ENCODE data around the gene IAH1.

IAH1 gene, protein sequence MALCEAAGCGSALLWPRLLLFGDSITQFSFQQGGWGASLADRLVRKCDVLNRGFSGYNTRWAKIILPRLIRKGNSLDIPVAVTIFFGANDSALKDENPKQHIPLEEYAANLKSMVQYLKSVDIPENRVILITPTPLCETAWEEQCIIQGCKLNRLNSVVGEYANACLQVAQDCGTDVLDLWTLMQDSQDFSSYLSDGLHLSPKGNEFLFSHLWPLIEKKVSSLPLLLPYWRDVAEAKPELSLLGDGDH

DNA sequence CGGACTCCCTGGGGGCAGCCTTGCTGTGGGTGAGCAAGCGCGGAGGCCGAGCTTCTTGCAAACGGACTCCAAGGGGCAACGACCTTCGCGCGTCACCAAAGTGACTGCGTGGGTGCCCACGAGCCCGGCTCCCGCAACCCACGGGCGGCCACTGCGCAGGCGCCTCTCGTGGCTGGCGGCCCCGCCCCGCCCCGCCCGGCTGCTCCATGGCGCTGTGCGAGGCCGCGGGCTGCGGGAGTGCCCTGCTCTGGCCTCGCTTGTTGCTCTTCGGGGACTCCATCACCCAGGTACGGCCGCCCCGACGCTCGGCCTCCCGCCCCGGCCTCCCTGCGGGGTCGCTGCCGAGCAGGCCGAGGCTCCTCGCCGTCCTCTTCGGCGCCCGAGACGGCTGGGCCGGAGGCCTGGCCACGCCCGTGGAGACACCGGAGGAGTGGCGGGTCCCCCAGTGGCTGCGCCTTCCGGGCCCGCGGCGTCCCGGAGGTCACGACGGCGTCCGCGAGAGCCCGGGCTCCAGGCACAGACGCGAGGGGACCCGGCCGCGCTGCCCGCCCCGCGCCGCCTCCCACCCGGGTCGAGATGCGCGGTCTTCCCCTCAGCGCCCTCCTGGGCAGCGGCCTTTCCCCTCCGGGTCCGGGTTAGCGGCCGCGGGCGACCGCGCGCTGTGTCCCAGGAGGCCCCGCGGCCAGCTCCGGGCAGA, at the start of gene IAH1:
TSS of gene IAH1 (plus strand) at position 191 of the 697 bp plus-strand sequence. CDS start at position 207, 16 bp downstream.
- peak; percentile 62 to 65 for DNase-seq (ENCODE audit: low read depth in 2 of 2)

DNA sequence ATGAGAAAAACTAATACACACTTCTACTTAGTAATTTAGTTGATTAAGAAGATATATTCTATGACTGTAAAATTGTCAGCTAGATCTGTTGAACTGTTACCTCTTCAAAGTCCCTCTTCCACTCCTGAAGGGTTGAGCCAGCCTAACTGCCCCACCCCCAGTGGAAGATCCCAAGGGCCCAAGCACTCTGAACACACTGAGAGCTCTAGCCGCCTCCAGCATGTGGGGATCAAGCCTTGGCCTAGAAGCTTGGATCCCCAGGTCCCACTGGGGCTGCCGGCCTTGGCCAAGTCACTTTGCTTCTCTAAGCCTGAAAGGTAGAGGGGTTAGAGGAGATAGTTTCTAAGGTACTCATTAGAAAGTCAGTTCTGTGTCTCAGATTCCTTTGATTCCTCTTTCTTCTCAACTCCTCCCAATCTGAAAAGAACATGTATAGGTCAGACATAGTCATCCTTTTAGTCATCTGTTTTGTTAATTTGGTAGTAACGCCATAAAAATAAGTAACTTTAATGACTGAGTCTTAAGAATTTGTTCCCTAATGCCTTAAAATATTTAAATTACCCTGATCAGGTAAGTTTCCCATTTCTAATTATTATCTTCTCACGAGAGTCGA, 45.3 kb upstream of the IAH1 start:
- no peak for DNase-seq (ENCODE audit: low read depth in 2 of 2)

DNA sequence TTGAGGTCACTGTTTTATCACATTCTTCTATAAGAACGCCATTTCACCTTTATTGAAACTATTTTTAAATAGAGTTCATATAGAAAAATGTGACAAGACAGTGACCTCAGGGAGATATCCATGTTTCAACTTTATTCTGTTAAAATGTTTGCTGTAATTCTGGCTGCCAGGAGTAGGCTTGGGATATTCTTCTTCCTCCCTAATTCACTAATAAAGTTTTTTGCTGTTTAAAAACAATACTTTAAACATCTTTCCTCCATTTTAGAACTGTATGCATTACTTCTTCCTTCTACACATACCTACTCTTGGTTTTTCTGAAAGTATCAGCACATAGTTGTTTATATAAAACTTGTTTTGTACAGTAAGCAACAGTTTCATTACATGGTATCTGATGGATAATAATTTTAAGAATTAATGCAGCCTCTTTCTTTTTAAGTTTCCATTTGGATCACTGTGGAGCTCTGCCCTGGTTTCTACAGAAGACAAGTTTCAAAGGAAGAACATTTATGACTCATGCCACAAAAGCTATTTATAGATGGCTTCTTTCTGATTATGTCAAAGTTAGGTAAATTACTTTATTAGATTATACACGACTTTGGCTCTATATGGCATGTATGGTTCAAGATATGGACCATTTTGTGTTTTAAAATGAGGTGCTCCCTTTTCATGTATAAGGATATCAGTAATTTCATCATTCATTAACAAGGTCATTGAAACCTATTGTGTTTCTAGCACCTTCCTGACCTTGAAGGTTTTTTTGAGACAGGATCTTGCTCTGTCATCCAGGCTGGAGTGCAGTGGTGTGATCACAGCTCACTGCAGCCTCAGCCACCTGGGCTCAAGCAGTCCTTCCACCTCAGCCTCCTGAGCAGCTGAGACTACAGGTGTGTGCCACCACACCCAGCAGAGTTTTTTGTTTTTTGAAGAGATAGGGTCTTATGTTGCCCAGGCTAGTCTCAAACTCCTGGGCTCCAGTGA, 43.7 kb upstream of the IAH1 start:
- DNase-seq (ENCODE audit: low read depth in 2 of 2), result no peak

DNA sequence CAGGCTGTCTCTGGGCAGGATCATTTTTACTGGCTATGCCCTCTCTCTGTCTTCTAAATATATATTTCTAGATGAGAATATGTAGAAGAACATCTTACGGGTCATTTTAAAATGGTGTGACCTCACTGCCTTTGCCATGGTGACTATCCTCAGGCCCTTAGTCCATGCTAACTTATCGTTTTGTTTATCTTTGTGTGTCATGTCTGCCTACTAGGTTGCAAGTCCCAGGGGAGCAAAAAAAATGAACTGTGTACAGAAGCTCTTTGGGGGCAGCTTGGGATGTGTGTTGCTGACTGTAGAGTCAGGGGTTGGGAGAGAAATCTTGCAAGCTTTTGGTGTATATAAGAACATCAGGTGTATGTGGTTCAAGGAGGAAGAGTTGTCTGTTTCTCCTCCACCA, 39.9 kb upstream of the IAH1 start:
- DNase-seq (ENCODE audit: low read depth in 2 of 2), result no peak

DNA sequence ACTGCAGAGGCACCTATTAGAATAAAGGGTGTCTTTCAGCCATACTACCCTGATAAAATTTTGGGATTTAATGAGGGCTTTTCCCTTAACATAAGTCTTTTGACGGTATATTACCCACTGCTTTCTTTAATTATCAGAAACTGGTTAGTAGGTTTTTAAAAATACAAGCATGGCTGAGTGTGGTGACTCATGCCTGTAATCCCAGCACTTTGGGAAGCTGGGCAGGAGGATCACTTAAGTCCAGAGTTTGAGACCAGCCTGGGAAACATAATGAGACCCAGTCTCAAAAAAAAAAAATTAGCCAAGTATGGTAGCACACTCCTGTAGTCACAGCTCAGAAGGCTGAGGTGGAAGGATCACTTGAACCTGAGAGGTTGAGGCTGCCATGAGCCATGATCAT, 34.8 kb upstream of the IAH1 start:
- no peak for DNase-seq (ENCODE audit: low read depth in 2 of 2)

DNA sequence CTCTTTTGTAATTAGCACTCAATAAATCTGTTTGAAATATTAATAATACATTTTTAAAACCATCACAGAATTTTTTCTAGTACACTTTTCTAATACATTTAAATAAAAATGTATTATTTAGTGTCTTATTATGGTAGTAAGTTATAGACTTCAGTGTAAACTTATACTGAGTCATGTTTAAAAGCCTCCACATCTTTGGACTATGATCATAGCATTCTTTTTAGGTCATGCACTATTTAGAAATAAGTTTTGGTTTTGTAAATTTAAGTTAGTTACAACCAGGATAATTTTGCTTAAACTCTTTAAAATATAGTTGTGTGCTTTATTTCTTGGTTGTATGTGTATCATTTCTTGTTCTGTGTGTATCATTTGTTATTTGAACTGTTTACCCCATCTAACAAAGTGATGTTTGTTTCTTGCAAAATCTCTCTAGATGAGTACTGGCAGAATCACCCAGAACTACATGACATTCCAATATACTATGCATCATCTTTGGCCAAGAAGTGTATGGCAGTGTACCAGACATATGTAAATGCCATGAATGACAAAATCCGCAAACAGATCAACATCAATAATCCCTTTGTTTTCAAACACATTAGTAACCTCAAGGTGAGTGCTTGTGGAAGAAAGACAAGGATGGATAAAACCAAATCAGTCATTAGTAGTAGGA, 34.2 kb upstream of the IAH1 start:
- DNase-seq (ENCODE audit: low read depth in 2 of 2), result no peak

DNA sequence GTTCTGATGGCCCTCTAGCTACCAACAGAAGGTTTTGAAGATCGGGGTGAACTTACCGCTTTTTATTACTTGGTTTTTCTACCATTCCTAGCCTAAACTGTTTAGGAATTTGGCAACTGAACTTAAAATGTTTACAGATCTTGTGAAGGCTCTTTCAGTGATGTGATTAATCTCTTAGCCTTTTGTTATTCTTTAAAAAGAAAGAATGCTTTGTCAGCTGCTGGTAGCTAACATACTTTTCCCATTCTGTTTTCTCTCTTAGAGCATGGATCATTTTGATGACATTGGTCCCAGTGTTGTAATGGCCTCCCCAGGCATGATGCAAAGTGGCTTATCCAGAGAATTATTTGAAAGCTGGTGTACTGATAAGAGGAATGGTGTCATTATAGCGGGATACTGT, 32.8 kb upstream of the IAH1 start:
- DNase-seq (ENCODE audit: low read depth in 2 of 2), result no peak

DNA sequence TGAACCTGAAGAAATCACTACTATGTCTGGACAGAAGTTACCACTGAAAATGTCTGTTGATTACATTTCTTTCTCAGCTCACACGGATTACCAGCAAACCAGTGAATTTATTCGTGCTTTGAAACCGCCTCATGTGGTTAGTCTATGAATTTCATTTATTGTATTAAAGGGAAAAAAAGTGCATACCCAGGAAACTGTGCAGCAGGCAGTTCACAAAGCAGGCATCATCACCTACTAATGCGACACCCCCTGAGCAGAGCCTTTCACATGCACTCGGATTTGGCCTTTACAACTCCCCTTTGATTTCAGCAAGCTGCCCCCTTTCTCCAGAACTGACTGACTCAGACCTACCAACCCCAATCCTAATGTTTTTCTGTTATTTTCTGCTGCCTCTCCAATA, 30.8 kb upstream of the IAH1 start:
- DNase-seq (ENCODE audit: low read depth in 2 of 2), result no peak

DNA sequence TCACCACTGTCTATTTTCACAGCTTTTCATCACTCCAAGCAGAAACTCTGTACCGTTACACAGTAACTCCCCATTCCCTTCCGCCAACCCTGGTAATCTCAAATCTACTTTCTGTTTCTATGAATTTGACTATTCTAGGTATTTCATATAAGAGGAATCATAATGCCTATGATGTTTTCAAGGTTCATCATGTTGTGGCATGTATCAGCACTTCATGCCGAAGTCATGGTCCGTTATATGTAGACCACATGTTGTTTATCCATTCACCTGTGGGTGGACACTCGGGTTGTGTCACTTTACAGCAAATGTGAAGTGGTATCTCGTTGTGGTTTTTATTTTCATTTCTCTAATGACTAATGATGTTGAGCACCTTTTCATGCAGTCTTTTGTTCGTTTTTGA, 29.3 kb upstream of the IAH1 start:
- DNase-seq (ENCODE audit: low read depth in 2 of 2), result no peak

DNA sequence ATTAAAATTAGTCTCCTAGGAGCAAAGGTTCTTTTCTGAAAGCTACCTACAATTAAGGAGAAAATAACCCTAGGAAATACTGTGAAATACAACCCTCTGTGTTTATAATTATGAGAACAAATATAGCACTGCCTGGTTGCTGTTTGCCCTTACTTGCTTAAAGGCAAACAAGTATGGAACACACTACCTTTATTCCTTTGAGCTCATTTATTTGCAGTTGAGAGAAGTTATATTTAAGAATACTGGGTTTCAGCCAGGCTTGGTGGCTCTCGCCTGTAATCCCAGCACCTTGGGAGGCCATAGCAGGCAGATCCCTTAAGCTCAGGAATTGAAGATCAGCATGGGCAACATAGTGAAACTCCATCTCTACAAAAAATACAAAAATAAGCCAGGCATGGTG, 23.1 kb upstream of the IAH1 start:
- DNase-seq (ENCODE audit: low read depth in 2 of 2), result no peak

DNA sequence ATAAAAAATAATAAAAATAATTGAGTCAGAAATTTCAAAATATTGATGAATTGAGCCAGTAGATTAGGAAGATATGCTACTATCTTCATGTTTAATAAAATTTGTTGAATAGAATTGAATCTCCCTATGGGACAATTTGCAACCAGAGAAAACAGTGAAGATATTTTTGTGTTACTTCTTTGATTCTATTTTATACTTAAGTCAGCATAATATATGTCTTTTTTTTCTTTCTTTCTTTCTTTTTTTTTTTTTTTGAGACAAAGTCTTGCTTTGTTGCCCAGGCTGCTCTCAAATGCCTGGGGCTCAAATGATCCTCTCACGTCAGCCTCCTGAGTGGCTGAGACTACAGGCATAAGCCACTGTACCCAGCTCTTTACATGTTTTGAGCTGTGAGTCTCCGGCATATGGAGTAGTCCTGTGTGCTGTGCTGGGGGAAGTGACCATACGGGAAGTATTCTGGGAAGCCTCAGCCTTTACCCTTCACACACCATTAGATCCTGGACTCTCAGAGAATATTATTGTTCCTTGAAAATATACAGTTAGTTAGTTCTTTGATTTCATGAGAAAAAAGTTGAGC, 13.8 kb upstream of the IAH1 start:
- DNase-seq (ENCODE audit: low read depth in 2 of 2), result no peak

DNA sequence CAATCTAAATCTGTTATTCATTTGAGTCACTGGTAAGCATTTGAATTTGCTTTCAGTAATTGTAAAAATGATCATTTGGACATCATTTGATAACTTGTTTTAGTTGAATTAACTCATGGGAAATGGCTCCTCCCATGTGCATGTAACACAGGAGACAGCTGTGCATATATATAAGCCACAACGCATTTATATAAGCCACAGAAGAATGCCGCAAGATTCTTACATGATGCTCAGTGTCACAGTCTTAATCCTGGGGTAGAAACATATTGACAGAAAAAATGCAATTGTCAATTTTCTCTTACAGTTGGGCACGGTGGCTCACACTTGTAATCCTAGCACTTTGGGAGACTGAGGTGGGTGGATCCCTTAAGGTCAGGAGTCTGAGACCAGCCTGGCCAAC, 13.3 kb upstream of the IAH1 start:
- DNase-seq (ENCODE audit: low read depth in 2 of 2), result no peak

DNA sequence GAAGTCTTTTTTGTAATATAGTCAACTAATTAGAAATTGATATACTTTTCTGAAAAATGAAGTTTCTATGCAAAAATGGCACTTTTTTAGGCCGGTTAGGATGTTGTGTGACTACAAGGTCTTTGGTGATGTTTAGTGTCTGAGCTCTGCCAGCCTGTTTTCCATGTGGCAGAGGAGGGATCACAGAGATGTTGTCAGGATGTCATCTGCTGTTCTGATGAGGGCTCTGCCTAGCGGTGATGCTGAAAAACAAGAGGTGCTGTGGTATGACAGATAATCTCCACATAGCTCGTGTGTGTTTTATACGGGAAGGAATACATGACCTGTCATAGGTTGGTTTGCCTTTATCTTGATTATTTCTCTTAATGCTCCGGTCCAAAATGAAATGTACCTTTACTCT, 12.0 kb upstream of the IAH1 start:
- DNase-seq (ENCODE audit: low read depth in 2 of 2), result no peak

DNA sequence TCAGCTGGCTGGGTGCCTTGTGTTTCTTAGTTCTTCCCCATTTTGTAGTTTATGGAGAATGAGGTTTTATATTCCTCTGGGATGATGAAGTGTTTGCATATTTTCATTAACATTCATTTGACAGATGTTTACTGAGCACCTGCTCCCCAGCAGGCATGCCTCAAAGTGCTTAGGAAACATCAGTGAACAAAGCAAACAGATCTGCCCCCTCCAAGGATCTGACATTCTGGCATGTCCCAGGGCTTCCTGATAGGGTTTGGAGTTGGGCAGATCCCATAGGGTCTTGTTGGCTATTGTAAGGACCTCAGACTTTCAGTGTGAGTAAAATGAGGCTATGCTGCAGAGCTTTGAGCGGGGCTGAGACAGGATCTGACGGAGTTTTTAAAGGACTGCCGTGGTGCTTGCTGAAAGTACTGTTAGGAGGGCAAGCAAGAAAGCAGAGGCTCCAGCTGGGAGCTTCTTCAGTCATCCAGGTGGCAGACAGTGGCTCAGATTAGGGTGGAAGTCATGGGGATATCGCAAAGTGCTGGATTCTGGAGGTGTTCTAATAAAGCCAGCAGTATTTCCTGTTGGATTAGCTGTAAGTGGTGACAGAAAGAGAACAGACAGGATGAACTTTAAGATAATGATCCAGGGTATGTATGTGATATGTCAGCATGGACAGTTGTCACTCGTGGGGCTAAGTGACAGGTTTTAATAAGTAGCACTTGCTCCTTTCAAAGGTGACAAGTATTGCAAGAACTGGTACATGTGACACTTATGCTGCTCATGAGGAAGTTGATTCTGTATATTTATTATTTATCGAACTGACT, 11.3 kb upstream of the IAH1 start:
- DNase-seq (ENCODE audit: low read depth in 2 of 2), result no peak

DNA sequence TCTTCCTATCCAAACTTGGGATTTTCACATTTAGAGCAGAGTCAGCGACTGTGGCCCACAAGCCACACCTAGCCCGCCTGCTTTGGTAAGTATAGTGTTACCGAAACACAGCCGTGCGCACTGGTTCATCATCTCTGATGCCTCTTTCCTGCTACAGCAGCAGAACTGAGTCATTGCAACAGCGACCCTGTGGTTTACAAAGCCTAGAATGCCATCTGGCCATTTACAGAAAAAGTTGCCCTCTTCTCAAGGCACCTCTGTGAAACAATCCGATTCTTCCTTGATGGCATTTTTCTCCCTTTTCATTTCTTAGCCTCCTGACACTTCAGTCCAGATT, 10.7 kb upstream of the IAH1 start:
- peak in 1 of 2 donors; percentile 17 for DNase-seq (ENCODE audit: low read depth in 2 of 2)

DNA sequence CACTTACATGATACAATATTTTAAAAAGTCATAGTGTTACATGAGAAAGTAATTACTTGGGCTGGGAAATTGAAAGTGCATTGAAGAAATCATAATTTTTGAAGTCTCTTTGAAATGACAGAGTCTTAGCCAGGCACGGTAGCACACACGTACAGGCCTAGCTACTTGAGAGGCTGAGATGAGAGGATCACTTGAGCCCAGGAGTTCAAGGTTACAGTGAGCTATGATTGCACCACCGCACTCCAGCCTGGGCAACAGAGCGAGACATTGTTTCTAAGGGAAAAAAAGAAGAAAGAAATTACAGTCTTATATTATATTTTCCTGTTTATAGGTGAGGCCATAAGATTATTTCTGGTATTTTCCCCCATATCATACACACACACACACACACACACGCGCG, 9.2 kb upstream of the IAH1 start:
- DNase-seq (ENCODE audit: low read depth in 2 of 2), result no peak

DNA sequence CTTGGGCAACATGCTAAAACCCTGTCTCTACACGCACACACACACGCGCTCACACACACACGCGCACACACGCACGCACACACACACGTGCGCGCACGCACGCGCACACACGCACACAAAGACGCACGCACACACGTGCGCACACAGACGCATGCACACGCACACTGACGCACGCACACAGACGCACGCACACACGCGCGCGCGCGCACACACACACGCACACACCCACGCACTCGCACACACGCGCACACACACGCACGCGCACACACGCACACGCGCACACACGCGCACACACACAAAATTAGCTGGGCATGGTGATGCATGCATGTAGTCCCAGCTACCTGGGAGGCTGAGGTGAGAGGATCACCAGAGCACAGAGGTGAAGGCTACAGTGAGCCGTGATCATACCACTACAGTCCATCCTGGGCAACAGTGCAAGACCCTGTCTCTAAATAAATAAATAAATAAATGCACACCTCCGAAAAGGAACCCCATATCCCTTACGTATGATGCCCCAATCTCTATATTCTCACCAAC, 8.1 kb upstream of the IAH1 start:
- no peak for DNase-seq (ENCODE audit: low read depth in 2 of 2)

DNA sequence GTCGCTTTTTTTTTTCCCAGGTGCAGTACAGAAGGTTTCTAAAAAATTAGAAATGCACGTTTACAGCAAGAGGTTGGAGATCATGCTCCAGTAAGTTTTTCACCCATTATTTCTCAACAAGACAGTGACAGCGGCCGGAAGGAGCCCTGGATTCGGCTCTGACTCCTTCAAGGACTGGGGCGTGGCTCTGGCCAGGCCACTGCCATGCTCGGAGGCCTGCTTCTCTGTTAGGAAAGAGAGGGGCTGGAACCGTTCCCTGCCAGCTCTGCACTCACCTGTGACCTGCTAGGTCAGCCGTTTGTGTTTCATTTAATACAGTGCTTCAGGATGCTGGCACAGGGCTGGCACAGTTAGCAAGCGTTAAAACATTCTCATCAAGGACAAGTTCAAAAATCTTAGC, 6.7 kb upstream of the IAH1 start:
- no peak for DNase-seq (ENCODE audit: low read depth in 2 of 2)

DNA sequence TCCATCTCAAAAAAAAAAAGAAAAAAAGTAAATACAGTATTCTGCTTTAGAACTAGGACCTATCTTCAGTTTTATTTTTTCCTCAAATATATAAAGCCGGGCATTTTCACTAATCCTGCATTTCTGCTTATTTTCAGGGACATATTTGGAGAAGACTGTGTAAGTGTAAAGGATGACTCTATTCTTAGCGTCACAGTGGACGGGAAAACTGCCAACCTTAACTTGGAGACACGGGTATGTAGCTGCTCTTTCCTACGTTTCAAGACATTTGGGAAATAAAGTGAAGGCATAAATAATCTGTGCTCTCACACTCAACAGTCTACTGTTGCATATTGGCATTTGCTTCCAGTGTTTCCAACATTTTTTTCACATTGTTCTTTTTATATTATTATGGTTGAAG, 3.1 kb upstream of the IAH1 start:
- DNase-seq (ENCODE audit: low read depth in 2 of 2), result no peak

DNA sequence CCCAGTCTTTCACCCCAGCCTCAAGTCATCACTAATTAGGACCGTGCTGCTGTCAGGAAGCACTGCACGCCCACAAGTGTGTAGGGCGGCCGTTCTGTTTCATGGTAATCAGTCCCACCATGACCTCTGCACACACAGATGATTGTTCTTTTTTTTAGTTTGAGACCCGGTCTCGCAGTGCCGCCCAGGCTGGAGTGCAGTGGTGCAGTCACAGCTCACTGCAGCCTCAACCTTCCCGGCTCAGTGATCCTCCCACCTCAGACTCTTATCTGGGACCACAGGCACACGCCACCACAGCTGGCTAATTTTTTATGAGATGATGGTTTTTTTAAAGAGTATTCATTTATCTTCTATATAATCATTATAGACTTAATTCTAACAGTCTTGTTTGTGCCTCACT, 1.8 kb upstream of the IAH1 start:
- no peak for DNase-seq (ENCODE audit: low read depth in 2 of 2)

All from stimulated activated CD8-positive, alpha-beta memory T cell treated with anti-CD3 and anti-CD28 coated beads, Interleukin-2, amount 100 ng/mL, for 48 hours (primary cell).